B cell (primary cell): ENCODE measurements around the gene HSPH1. TPM values are rescaled to one million over a fixed set of nuclear protein-coding genes. Genes with fewer than 3 reads are reported as not detected.

Source experiments
- ATAC-seq: fragments of 200-7000 bp; cut with Tn5 transposase; one replicate; pipeline ENCODE4 v1.10.0; 2021; ENCODE audit warnings: low read depth, mild to moderate bottlenecking, moderate number of reproducible peaks, moderate library complexity
- CTCF ChIA-PET: fragments of 350-600 bp; sonication (Branson Sonifier 250); formaldehyde crosslinking; loops from one replicate; lab custom pipeline; 2021; ENCODE audit warnings: antibody characterized with exemption, inconsistent platforms; lab: Charles Lee
- POLR2A ChIA-PET: fragments of 350-600 bp; sonication (Branson Sonifier 250); formaldehyde crosslinking; loops from one replicate; lab custom pipeline; 2021; ENCODE audit warnings: antibody characterized with exemption; lab: Charles Lee
- DNase-seq: peaks from one replicate; pipeline ENCODE4 v3.0.0; 2013
- H2AFZ ChIP-seq: 2 replicates; pipeline ENCODE4 v1.6.1; 2012; ENCODE audit warnings: mild to moderate bottlenecking, low read depth, low read length; ENCODE audit not compliant: insufficient read depth, poor library complexity, severe bottlenecking
- H3K27ac ChIP-seq, 2 donors: 1 replicate in 1 of 2; 2 replicates in 1 of 2; pipeline ENCODE4 v1.5.1; 2012 to 2013; ENCODE audit warnings: low read length in 2 of 2, mild to moderate bottlenecking in 2 of 2, moderate library complexity in 1 of 2
- H3K27me3 ChIP-seq, 4 experiments: fragments of 200-600 bp in 1 of 4; sonication (generic) in 1 of 4; replicated peaks in 1 of 4; 1 replicate in 2 of 4; 2 replicates in 2 of 4; pipeline versions ENCODE4 v1.6.1 to v1.7.0; 2013 to 2016; ENCODE audit warnings: low read length in 3 of 4, mild to moderate bottlenecking in 2 of 4, mixed read lengths in 1 of 4, moderate library complexity in 1 of 4; ENCODE audit not compliant: insufficient read depth in 4 of 4, control insufficient read depth in 3 of 4; ENCODE audit errors: control extremely low read depth in 1 of 4
- H3K36me3 ChIP-seq, 2 experiments: replicated peaks in 1 of 2; 1 replicate in 1 of 2; 2 replicates in 1 of 2; pipeline versions ENCODE4 v1.6.1 to v1.7.1; 2013; ENCODE audit warnings: low read length in 1 of 2; ENCODE audit not compliant: insufficient read depth in 2 of 2, control insufficient read depth in 1 of 2; ENCODE audit errors: control extremely low read depth in 1 of 2, extremely low read depth in 1 of 2
- H3K4me1 ChIP-seq, 2 donors: fragments of 200-600 bp in 1 of 2; sonication (generic) in 1 of 2; 1 replicate in 1 of 2; 2 replicates in 1 of 2; pipeline versions ENCODE4 v1.5.1 to v1.6.1; 2013 to 2017; ENCODE audit warnings: low read length in 2 of 2; ENCODE audit not compliant: control insufficient read depth in 2 of 2, insufficient read depth in 2 of 2
- H3K4me2 ChIP-seq: replicated peaks from 2 replicates; pipeline ENCODE3; 2012; ENCODE audit warnings: mild to moderate bottlenecking, low read depth, low read length; ENCODE audit not compliant: poor library complexity, severe bottlenecking
- H3K4me3 ChIP-seq, 5 experiments: fragments of 200-600 bp in 1 of 5; sonication (generic) in 1 of 5; 1 replicate in 3 of 5; 2 replicates in 2 of 5; pipeline versions ENCODE4 v1.5.1 to v1.7.0; 2011 to 2016; ENCODE audit warnings: low read length in 4 of 5, mild to moderate bottlenecking in 4 of 5, low read depth in 2 of 5, control low read depth in 1 of 5, moderate library complexity in 1 of 5; ENCODE audit not compliant: insufficient read depth in 1 of 5; ENCODE audit errors: control extremely low read depth in 1 of 5, extremely low read depth in 1 of 5
- H3K79me2 ChIP-seq: fragments of 200-600 bp; sonication (generic); one replicate; pipeline ENCODE4 v1.6.0; 2016; ENCODE audit warnings: low read length; ENCODE audit not compliant: control insufficient read depth, insufficient read depth
- H3K9ac ChIP-seq: fragments of 200-600 bp; sonication (generic); 2 replicates; pipeline ENCODE4 v1.6.1; 2017; ENCODE audit warnings: mild to moderate bottlenecking, low read length, moderate library complexity
- H3K9me3 ChIP-seq, 3 donors: one replicate each; pipeline versions ENCODE4 v1.6.1 to v1.7.1; 2013; ENCODE audit warnings: low read length in 2 of 3; ENCODE audit not compliant: control insufficient read depth in 2 of 3, insufficient read depth in 1 of 3; ENCODE audit errors: control extremely low read depth in 1 of 3
- H4K20me1 ChIP-seq: 2 replicates; pipeline ENCODE4 v1.6.0; 2012; ENCODE audit warnings: mild to moderate bottlenecking, low read length; ENCODE audit not compliant: insufficient read depth, control insufficient read depth, poor library complexity, severe bottlenecking
- H3K27ac Mint-ChIP-seq: one replicate; pipeline ENCODE4 v1.8.0; 2021; ENCODE audit warnings: mixed read lengths
- H3K27me3 Mint-ChIP-seq: one replicate; pipeline ENCODE4 v1.8.0; 2021; ENCODE audit warnings: mixed read lengths
- H3K4me1 Mint-ChIP-seq: one replicate; pipeline ENCODE4 v1.8.0; 2021; ENCODE audit warnings: mixed read lengths
- H3K4me3 Mint-ChIP-seq: one replicate; pipeline ENCODE4 v1.8.0; 2021; ENCODE audit warnings: mixed read lengths
- H3K9me3 Mint-ChIP-seq: one replicate; pipeline ENCODE4 v1.8.0; 2022; ENCODE audit warnings: mixed read lengths; ENCODE audit not compliant: insufficient read depth
- CTCF ChIP-seq: fragments of 200-600 bp; IDR thresholded peaks from one replicate; pipeline ENCODE4 v1.8.0; 2022; ENCODE audit warnings: antibody characterized with exemption, mild to moderate bottlenecking
- EZH2 ChIP-seq: IDR thresholded peaks from 2 replicates; pipeline ENCODE4 v1.6.1; 2012; ENCODE audit warnings: borderline replicate concordance, low read depth, mild to moderate bottlenecking, moderate library complexity, low read length; ENCODE audit not compliant: insufficient read depth, poor library complexity, severe bottlenecking
- whole genome bisulfite sequencing: methylation state at CpG from one replicate; pipeline ENCODE4 v1.1.5; 2013; ENCODE audit warnings: missing lambda C conversion rate; ENCODE audit not compliant: insufficient coverage; 5-methylcytosine and 5-hydroxymethylcytosine counted together
- intact Hi-C: fragments of 100-400 bp; cut with micrococcal nuclease; formaldehyde crosslinking; loops from one replicate; pipeline ENCODE4 v1.10.0; 2022
- polyA plus RNA-seq: library from polyadenylated mRNA; depleted of rRNA; stranded (reverse); fragments of >200 nt; gene quantifications from 2 replicates; pipeline ENCODE4 v1.2.3, GENCODE V29; 2012
- total RNA-seq, 2 donors: library from RNA; stranded (reverse); fragments of 120-200 nt in 1 of 2; gene quantifications; 1 replicate in 1 of 2; 2 replicates in 1 of 2; pipeline versions ENCODE4 v1.2.3 to v1.2.4, GENCODE V29; 2013 to 2022

Gene HSPH1
- total and polyA plus RNA-seq, 2 donors (not counting 1 experiment from before 2014, with no cell fraction given), result 15.4 to 56.4 TPM

DNA sequence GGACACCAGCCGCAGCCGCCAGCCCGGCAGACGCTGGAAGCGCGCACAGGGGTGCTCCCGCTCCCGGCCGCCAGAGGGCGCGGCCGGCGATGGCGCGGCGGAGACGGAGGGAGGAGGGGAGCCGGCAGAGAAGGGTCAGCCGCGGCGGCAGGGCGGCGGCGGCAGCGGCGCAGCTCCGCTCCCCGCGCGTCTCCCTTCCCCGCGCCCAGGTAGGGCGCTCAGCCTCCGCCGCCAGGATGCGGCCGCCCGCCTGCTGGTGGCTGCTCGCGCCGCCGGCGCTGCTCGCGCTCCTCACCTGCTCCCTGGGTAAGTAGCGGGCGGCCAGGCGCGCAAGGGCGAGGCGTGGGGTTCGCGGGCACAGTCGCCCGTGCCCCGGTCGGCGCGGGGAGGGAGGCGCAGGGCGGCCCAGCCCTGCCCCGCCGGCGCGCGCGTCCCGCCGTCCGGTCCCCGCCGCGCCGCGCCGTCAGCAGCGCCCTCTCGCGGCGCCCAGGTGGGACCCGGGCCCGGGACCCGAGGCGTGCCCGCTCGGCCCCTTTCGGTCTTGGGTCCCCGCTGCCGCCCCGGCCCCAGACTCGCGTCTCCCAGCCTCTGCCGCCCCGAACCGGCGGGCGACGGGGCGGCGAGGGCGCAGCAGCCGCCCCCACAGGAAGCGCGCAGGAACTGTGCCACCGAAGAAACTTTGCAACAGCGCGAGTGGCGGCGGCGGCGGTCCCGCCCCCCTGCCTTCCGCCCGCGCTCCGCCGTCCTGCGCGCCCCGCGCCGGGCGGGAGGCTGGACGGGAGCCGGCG lies 38.3 kb upstream of the HSPH1 start, which contains the start of gene B3GLCT:
TSS of gene B3GLCT (plus strand) at position 127 of the 788 bp plus-strand sequence. CDS start at position 237, 110 bp downstream.
- H3K36me3 ChIP-seq, result no peaks in the 10 kb centered on the region
- no peaks in the 10 kb centered on the region for H4K20me1 ChIP-seq
- DNase-seq (peak; percentile 91), ATAC-seq (peak; percentile 74)
- H3K79me2 ChIP-seq, result peaks cover 5% of the 10 kb centered on the region
- peaks cover 8 to 18% of the 10 kb centered on the region in 2 donors for H3K4me1 ChIP-seq
- H2AFZ ChIP-seq, result peak within 1 kb of the TSS; percentile 92
- Mint-ChIP-seq H3K4me3 (peak within 1 kb of the TSS; percentile 88), H3K4me1 (peaks cover 18% of the 10 kb centered on the region), H3K9me3 (no peaks in the 10 kb centered on the region), H3K27ac (peak within 1 kb of the TSS; percentile 87), H3K27me3 (no peaks in the 10 kb centered on the region)
- ChIA-PET POLR2A (interaction anchor here (0.7 to 1.1 kb wide), 4 partner anchors 12 to 912 kb away, joined by 3 to 5 read pairs (median 4); partner anchors contain the start of gene HSPH1), CTCF (interaction anchor here (0.9 to 2.7 kb wide), 8 partner anchors 11 to 48 kb away, joined by 3 to 14 read pairs (median 4); partner anchors contain the start of gene HSPH1)
- peak within 1 kb of the TSS; percentile 59 to 77 (median 71) for H3K4me3 ChIP-seq
- H3K27ac ChIP-seq, result peak within 1 kb of the TSS; percentile 80 to 89
- H3K9ac ChIP-seq, result peak within 1 kb of the TSS; percentile 87
- H3K9me3 ChIP-seq, result no peaks in the 10 kb centered on the region
- intact Hi-C loops, result loop anchor here (1.0 to 2.0 kb wide), 3 partner anchors 38 to 1339 kb away; partner anchors contain the start of gene N4BP2L2
- under 1% methylated on average over 126 of the region's 126 CpGs for WGBS
- no peaks in the 10 kb centered on the region for H3K27me3 ChIP-seq
- TF ChIP-seq EZH2, result no peak
- TF ChIP-seq CTCF, result peak; percentile 92
- peak within 1 kb of the TSS; percentile 94 for H3K4me2 ChIP-seq

GRCh38 chr13:31199527-31199848 lies 37.8 kb upstream of the HSPH1 start:
- ChIA-PET CTCF (interaction anchor here (0.9 to 2.7 kb wide), 6 partner anchors 10 to 47 kb away, joined by 3 to 14 read pairs (median 4); partner anchors contain the start of gene HSPH1), POLR2A (interaction anchor here (0.7 to 1.1 kb wide), 3 partner anchors 13 to 39 kb away, joined by 3 to 5 read pairs (median 3); partner anchors contain the start of gene HSPH1)
- Mint-ChIP-seq H3K4me1 (peaks cover 18% of the 10 kb centered on the region), H3K27ac (peak overlapping the region; percentile 86), H3K9me3 (no peaks in the 10 kb centered on the region), H3K27me3 (no peaks in the 10 kb centered on the region), H3K4me3 (peak overlapping the region; percentile 83)
- H3K4me2 ChIP-seq, result peak overlapping the region; percentile 85
- peaks cover 3% of the 10 kb centered on the region for H3K79me2 ChIP-seq
- H3K36me3 ChIP-seq, result no peaks in the 10 kb centered on the region
- no peaks in the 10 kb centered on the region for H4K20me1 ChIP-seq
- peak overlapping the region in 4 of 5 experiments; percentile 30 to 77 (median 70) for H3K4me3 ChIP-seq
- H2AFZ ChIP-seq, result peak overlapping the region; percentile 92
- TF ChIP-seq EZH2 (no peak), CTCF (no peak)
- peaks cover 8 to 18% of the 10 kb centered on the region in 2 donors for H3K4me1 ChIP-seq
- DNase-seq, result no peak
- H3K27me3 ChIP-seq, result no peaks in the 10 kb centered on the region
- 8% methylated on average over 15 of the region's 15 CpGs for WGBS
- H3K9me3 ChIP-seq, result no peaks in the 10 kb centered on the region
- peak overlapping the region; percentile 36 to 89 for H3K27ac ChIP-seq
- intact Hi-C loops, result loop anchor here (1.0 kb wide), 1 partner anchor 225 kb away; no protein-coding TSS in a partner anchor
- peak overlapping the region; percentile 64 for H3K9ac ChIP-seq
- ATAC-seq, result no peak
